H1 (cell line): ENCODE measurements around the gene PPP1R9A.

Experiments used
- BACH1 ChIP-seq: IDR thresholded peaks from 2 replicates; pipeline ENCODE4 v1.6.1; 2012; ENCODE audit warnings: low read length, improper control_type of control experiment
- CEBPB ChIP-seq: IDR thresholded peaks from 2 replicates; pipeline ENCODE4 v1.6.1; 2012; ENCODE audit warnings: low read depth, low read length
- CTCF ChIP-seq, 3 experiments: IDR thresholded peaks; 1 replicate in 2 of 3; 2 replicates in 1 of 3; pipeline versions ENCODE4 v1.5.1 to v1.6.1; 2011; ENCODE audit warnings: low read length in 3 of 3, mild to moderate bottlenecking in 3 of 3, inconsistent platforms in 2 of 3, low read depth in 1 of 3, moderate library complexity in 1 of 3; ENCODE audit not compliant: insufficient read depth in 1 of 3; ENCODE audit errors: control extremely low read depth in 1 of 3
- POLR2AphosphoS5 ChIP-seq: IDR thresholded peaks from 2 replicates; pipeline ENCODE4 v1.6.1; 2011; ENCODE audit warnings: low read depth, low read length
- RFX5 ChIP-seq: IDR thresholded peaks from 2 replicates; pipeline ENCODE4 v1.6.1; 2011; ENCODE audit warnings: low read depth, low read length, improper control_type of control experiment, borderline replicate concordance
- YY1 ChIP-seq: IDR thresholded peaks from 2 replicates; pipeline ENCODE4 v1.6.1; 2011; ENCODE audit warnings: low read depth, mild to moderate bottlenecking, low read length

GRCh38 chr7:95191795-95192194 lies 284.4 kb downstream of the PPP1R9A start:
- no peak for TF ChIP-seq YY1
- TF ChIP-seq CTCF (IDR thresholded peaks at IDR 0.05; ENCODE audit: control extremely low read depth in 1 of 3, insufficient read depth in 1 of 3, low read depth in 1 of 3, low read length in 3 of 3) = no peak
- TF ChIP-seq CEBPB = no peak
- no peak for TF ChIP-seq POLR2AphosphoS5
- no peak for TF ChIP-seq BACH1
- TF ChIP-seq RFX5 = no peak
